Vagina (tissue), 2 donors: ENCODE measurements around the gene RDH14. TPM values are rescaled to one million over a fixed set of nuclear protein-coding genes. Genes with fewer than 3 reads are reported as not detected.

ENCODE experiments used
- DNase-seq, 2 donors: peaks; one replicate each; pipeline ENCODE4 v3.0.0-alpha.2; 2017; ENCODE audit errors: extremely low spot score in 2 of 2
- H3K27ac ChIP-seq: fragments of 200-600 bp; sonication (generic); one replicate; pipeline ENCODE4 v1.5.1; 2019
- H3K27me3 ChIP-seq: fragments of 200-600 bp; sonication (generic); one replicate; pipeline ENCODE4 v1.5.1; 2019
- H3K36me3 ChIP-seq, 2 donors: fragments of 200-600 bp; sonication (generic); one replicate each; pipeline ENCODE4 v1.5.1; 2017 to 2019
- H3K4me1 ChIP-seq: fragments of 200-600 bp; sonication (generic); one replicate; pipeline ENCODE4 v1.5.1; 2019
- H3K4me3 ChIP-seq, 2 donors: fragments of 200-600 bp; sonication (generic); 1 replicate in 1 of 2; 2 replicates in 1 of 2; pipeline ENCODE4 v1.5.1; 2016 to 2019
- H3K9me3 ChIP-seq: fragments of 200-600 bp; sonication (generic); one replicate; pipeline ENCODE4 v1.5.1; 2019
- POLR2A ChIP-seq, 2 donors: fragments of 450-650 bp; IDR thresholded peaks; one replicate each; pipeline ENCODE4 v1.6.1; 2017; ENCODE audit warnings: antibody characterized with exemption in 2 of 2, mild to moderate bottlenecking in 2 of 2, moderate library complexity in 2 of 2
- POLR2AphosphoS5 ChIP-seq, 2 donors: sonication (generic); formaldehyde crosslinking; IDR thresholded peaks; one replicate each; pipeline ENCODE4 v1.9.0; 2017; ENCODE audit warnings: antibody characterized with exemption in 2 of 2, mild to moderate bottlenecking in 2 of 2, low read depth in 1 of 2; ENCODE audit not compliant: insufficient read depth in 1 of 2
- intact Hi-C: fragments of 100-400 bp; cut with DNase I; formaldehyde crosslinking; loops from one replicate; pipeline ENCODE4 v1.15.1; 2023
- small RNA-seq: library from RNA; depleted of rRNA; stranded (forward); fragments of <200 nt; gene quantifications from one replicate; pipeline ENCODE3, GENCODE V24; 2016
- total RNA-seq: library from RNA; depleted of rRNA; stranded (reverse); fragments of >200 nt; gene quantifications from one replicate; pipeline ENCODE4 v1.2.3, GENCODE V29; 2016
- TF ChIP-seq, protein P1 (sequence below), 3 experiments: fragments of 450-650 bp in 2 of 3; fragments of 200-600 bp in 1 of 3; sonication (generic) in 1 of 3; IDR thresholded peaks; one replicate each; pipeline ENCODE4 v1.5.1; 2017 to 2019; ENCODE audit warnings: antibody characterized with exemption in 3 of 3, mild to moderate bottlenecking in 2 of 3, moderate library complexity in 2 of 3

The RDH14 gene
- total RNA-seq, 1 donor from 2014 or later = 25.3 TPM

DNA sequence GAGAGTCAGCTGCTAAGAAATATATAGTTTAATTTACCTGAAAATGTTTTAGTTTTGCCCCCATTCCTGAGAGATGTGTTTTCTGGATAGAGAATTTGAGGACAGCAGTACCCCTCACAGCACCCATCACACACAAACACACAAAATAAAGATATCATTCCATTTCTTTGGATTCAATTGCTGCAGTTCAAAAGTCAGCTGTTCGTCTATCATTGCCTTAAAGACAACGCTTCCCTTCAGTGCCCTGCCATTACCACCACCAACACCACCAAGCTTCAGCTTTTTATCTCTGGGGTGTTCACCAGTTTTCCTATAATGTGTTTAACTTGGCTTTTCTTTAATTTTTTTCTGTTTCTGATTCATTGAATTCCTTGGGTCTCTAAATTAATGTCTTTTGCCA, 49.7 kb downstream of the RDH14 start:
- intact Hi-C loops = no loop called here
- Histone ChIP-seq H3K9me3 (no peaks in the 10 kb centered on the region), H3K36me3 (no peaks in the 10 kb centered on the region), H3K27me3 (no peaks in the 10 kb centered on the region), H3K27ac (no peak overlapping the region), H3K4me1 (no peaks in the 10 kb centered on the region), H3K4me3 (no peak overlapping the region)
- no peak for TF ChIP-seq POLR2A (IDR thresholded peaks at IDR 0.05)
- TF ChIP-seq, protein P1, sequence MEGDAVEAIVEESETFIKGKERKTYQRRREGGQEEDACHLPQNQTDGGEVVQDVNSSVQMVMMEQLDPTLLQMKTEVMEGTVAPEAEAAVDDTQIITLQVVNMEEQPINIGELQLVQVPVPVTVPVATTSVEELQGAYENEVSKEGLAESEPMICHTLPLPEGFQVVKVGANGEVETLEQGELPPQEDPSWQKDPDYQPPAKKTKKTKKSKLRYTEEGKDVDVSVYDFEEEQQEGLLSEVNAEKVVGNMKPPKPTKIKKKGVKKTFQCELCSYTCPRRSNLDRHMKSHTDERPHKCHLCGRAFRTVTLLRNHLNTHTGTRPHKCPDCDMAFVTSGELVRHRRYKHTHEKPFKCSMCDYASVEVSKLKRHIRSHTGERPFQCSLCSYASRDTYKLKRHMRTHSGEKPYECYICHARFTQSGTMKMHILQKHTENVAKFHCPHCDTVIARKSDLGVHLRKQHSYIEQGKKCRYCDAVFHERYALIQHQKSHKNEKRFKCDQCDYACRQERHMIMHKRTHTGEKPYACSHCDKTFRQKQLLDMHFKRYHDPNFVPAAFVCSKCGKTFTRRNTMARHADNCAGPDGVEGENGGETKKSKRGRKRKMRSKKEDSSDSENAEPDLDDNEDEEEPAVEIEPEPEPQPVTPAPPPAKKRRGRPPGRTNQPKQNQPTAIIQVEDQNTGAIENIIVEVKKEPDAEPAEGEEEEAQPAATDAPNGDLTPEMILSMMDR (IDR thresholded peaks at IDR 0.05) = no peak
- no peak for TF ChIP-seq POLR2AphosphoS5 (IDR thresholded peaks at IDR 0.05; ENCODE audit: insufficient read depth in 1 of 2, low read depth in 1 of 2)
- DNase-seq = no peak

DNA sequence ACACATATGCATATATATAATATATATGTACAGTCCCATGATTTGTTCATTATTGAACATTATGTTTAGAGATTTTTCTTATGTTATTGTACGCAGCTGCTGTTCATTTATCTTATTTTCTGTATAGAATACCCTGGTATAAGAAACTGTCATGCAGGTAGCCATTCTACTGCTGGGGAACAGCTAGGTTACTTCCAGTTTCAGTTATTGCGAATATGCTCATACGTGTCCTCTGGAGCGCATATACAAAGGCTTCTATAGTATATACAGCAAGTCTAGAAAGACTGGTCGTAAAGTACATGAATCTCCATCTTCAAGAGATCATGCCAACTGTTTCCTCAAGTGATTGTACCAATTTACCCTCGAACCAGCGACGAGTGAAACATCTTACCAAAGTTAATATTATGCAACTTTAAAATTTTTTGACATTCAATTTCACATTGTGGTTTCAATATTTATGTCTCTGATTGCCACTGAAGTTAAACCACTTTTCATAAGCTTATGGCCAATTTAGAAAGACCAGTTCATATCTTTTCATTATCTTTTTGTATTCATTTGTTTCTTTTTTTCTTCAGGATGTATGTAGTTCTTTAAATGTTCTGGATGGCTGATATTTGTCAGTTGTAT, 53.5 kb downstream of the RDH14 start:
- Histone ChIP-seq H3K4me3 (no peak overlapping the region), H3K27me3 (no peaks in the 10 kb centered on the region), H3K9me3 (no peaks in the 10 kb centered on the region), H3K27ac (no peak overlapping the region), H3K4me1 (no peaks in the 10 kb centered on the region), H3K36me3 (no peaks in the 10 kb centered on the region)
- intact Hi-C loops = no loop called here
- DNase-seq = no peak
- TF ChIP-seq POLR2AphosphoS5 (IDR thresholded peaks at IDR 0.05; ENCODE audit: insufficient read depth in 1 of 2, low read depth in 1 of 2) (no peak), POLR2A (IDR thresholded peaks at IDR 0.05) (no peak)
- TF ChIP-seq, protein P1 (IDR thresholded peaks at IDR 0.05) = no peak

DNA sequence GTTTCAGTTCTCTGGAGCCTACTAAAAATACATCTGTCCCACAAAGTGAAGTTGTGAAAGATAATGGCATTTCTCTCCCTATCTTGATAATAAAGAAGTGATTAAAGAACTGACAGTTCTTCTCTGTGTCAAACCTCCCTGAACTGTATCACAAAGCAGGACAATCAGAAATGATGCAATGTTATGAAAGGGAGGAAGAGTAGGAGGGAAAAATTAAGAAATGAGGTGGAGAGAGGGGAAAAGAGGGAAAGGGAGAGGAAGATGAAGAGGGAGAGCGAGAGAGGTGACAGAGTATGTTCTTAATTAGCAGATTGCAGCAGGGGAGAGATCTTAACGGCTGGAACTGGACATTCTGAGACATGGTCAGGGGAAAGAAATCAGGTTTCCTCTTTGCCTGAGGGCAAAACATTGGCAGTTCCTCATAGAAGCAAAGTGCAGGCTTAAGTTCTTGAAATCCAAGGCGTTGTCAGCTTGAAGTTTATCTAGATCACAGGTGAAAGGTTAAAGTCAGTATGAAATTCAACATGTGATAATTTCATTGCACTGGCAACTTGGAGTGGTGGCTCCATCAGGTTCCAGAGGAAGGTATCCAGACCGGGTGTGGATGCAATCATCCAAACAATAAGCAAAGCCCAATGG, 54.6 kb downstream of the RDH14 start:
- Histone ChIP-seq H3K9me3 (no peaks in the 10 kb centered on the region), H3K36me3 (no peaks in the 10 kb centered on the region), H3K27me3 (no peaks in the 10 kb centered on the region), H3K4me3 (no peak overlapping the region), H3K27ac (no peak overlapping the region), H3K4me1 (no peaks in the 10 kb centered on the region)
- intact Hi-C loops = no loop called here
- DNase-seq = no peak
- TF ChIP-seq, protein P1 (IDR thresholded peaks at IDR 0.05) = no peak
- TF ChIP-seq POLR2AphosphoS5 (IDR thresholded peaks at IDR 0.05; ENCODE audit: insufficient read depth in 1 of 2, low read depth in 1 of 2) (no peak), POLR2A (IDR thresholded peaks at IDR 0.05) (no peak)

Small RNA genes within 50 kb of the gene (small RNA-seq; reads per million reads assigned to genes)
- gene RNU6-1215P = not detected

Other genes starting within 250 kb of the RDH14 start
- gene NT5C1B, start 28.9 kb upstream of the RDH14 start, total RNA-seq = not detected